Gastroesophageal sphincter (tissue), 3 donors: ENCODE measurements around the gene DMRT1.

ENCODE experiments used
- EP300 ChIP-seq: sonication (generic); formaldehyde crosslinking; IDR thresholded peaks from one replicate; pipeline ENCODE4 v1.6.1; 2017; ENCODE audit warnings: antibody characterized with exemption, mild to moderate bottlenecking
- POLR2A ChIP-seq, 2 donors: fragments of 450-650 bp; IDR thresholded peaks; one replicate each; pipeline ENCODE4 v1.6.1; 2017; ENCODE audit warnings: antibody characterized with exemption in 2 of 2, mild to moderate bottlenecking in 2 of 2, moderate library complexity in 1 of 2
- POLR2AphosphoS5 ChIP-seq: sonication (generic); formaldehyde crosslinking; IDR thresholded peaks from one replicate; pipeline ENCODE4 v1.6.1; 2017; ENCODE audit warnings: antibody characterized with exemption
- TF ChIP-seq, protein P1 (sequence below), 4 experiments: fragments of 200-600 bp in 2 of 4; fragments of 450-650 bp in 2 of 4; sonication (generic) in 1 of 4; IDR thresholded peaks; one replicate each; pipeline ENCODE4 v1.5.1; 2017 to 2019; ENCODE audit warnings: antibody characterized with exemption in 4 of 4, mild to moderate bottlenecking in 2 of 4, moderate library complexity in 2 of 4

DNA sequence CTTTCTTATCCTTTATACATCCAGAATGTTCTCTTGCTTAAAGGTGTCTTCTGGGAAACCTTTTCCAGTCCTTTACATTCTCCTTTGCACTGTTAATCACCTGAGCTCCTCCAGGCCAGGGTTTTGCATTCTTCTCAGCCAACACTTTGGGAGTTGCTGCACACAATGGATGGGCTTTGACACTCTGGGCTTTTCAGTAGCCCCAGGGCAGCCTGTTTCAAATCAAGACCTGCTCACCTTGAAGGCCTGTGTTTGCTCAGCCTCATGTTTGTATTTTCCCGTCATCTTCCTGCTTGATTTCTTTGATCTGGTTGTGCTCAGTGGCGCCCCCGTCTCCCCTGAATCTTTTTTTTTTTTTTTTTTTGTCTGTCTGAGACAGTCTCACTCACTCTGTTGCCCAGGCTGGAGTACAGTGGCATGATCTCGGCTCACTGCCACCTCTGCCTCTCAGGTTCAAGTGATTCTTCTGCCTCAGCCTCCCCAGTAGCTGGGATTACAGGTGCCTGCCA lies 41.0 kb downstream of the DMRT1 start:
- TF ChIP-seq EP300 (no peak), POLR2A (IDR thresholded peaks at IDR 0.05) (no peak), POLR2AphosphoS5 (no peak)
- TF ChIP-seq, protein P1, sequence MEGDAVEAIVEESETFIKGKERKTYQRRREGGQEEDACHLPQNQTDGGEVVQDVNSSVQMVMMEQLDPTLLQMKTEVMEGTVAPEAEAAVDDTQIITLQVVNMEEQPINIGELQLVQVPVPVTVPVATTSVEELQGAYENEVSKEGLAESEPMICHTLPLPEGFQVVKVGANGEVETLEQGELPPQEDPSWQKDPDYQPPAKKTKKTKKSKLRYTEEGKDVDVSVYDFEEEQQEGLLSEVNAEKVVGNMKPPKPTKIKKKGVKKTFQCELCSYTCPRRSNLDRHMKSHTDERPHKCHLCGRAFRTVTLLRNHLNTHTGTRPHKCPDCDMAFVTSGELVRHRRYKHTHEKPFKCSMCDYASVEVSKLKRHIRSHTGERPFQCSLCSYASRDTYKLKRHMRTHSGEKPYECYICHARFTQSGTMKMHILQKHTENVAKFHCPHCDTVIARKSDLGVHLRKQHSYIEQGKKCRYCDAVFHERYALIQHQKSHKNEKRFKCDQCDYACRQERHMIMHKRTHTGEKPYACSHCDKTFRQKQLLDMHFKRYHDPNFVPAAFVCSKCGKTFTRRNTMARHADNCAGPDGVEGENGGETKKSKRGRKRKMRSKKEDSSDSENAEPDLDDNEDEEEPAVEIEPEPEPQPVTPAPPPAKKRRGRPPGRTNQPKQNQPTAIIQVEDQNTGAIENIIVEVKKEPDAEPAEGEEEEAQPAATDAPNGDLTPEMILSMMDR (IDR thresholded peaks at IDR 0.05): no peak
